ENCODE results near the gene ADAMTSL1. TPM values are rescaled to one million over a fixed set of nuclear protein-coding genes. Genes with fewer than 3 reads are reported as not detected.
"Not testable (repeated sequence)": the region's sequence is repeated elsewhere in the genome, so short reads cannot be mapped to it uniquely, and the experiment has no call there.

ADAMTSL1 gene
- total RNA-seq, 4 donors from 2014 or later = 2.8 to 26.4 (median 9.4) TPM

DNA sequence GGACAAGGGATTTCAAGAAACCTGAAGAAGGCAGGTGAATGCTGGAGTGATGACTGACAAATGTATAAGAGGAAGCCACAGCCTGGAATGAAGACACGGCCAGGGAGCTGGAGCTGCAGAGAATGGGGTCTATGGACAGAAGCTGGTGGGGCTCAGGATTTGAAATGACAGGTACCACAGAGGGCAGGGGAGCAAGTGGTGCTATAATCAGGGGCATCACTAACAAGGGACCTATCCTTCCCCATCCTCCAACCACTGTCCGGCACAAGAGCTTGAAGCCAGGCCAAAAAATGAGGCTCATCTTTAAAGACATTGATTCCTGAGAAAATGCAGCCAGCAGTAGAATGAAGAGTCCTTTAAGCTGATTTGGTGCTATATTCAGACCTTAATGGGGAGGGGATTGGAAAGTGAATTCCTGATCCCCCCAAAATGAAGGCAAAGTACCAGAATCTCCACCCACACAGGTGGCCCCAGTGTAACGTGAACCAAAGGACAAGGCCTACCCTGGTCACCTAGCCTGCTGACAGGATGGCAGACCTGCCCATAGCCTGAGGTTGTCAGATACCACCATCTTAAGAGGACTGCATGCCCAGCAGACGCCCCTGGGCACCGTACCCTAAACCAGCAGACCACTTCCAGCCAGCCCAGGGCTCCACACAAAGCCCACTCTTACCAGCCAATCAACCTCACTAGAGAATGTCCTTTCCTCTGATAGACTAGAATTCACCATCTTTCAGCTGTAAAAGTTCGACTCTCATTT is 449.9 kb downstream of the ADAMTSL1 start:
- Histone ChIP-seq H3K27ac (no peak overlapping the region), H3K4me3 (no peak overlapping the region), H3K27me3 (no peaks in the 10 kb centered on the region), H3K4me1 (no peaks in the 10 kb centered on the region), H3K36me3 (no peaks in the 10 kb centered on the region), H3K9me3 (no peaks in the 10 kb centered on the region)
- DNase-seq = no peak
- TF ChIP-seq, protein P1, sequence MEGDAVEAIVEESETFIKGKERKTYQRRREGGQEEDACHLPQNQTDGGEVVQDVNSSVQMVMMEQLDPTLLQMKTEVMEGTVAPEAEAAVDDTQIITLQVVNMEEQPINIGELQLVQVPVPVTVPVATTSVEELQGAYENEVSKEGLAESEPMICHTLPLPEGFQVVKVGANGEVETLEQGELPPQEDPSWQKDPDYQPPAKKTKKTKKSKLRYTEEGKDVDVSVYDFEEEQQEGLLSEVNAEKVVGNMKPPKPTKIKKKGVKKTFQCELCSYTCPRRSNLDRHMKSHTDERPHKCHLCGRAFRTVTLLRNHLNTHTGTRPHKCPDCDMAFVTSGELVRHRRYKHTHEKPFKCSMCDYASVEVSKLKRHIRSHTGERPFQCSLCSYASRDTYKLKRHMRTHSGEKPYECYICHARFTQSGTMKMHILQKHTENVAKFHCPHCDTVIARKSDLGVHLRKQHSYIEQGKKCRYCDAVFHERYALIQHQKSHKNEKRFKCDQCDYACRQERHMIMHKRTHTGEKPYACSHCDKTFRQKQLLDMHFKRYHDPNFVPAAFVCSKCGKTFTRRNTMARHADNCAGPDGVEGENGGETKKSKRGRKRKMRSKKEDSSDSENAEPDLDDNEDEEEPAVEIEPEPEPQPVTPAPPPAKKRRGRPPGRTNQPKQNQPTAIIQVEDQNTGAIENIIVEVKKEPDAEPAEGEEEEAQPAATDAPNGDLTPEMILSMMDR (IDR thresholded peaks at IDR 0.05) = no peak
- no peak for TF ChIP-seq POLR2A (IDR thresholded peaks at IDR 0.05)

DNA sequence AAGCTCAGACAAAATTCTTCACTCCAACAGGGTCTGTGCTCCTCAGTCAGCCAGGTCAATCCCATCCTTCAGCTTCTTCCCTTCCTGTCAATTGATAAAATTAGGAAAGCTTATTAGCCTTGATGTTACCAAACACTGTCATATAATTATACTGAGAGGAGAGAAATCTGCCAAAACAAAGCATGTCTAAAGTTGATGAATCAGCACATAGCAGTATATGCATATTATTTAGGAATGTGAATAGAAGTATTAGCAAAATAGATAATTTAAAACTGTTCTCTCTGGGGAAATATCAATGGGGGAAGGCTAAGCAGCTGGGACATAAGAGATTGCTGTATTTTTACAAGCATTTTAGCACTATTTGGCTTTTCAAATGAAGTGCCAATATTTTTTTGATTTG is 451.9 kb downstream of the ADAMTSL1 start:
- H3K4me3 ChIP-seq = no peak overlapping the region
- no peak overlapping the region for H3K27ac ChIP-seq
- no peaks in the 10 kb centered on the region for H3K36me3 ChIP-seq
- DNase-seq = no peak
- no peaks in the 10 kb centered on the region for H3K9me3 ChIP-seq
- no peak for TF ChIP-seq POLR2A (IDR thresholded peaks at IDR 0.05)
- TF ChIP-seq, protein P1 (IDR thresholded peaks at IDR 0.05) = no peak
- no peaks in the 10 kb centered on the region for H3K27me3 ChIP-seq
- no peaks in the 10 kb centered on the region for H3K4me1 ChIP-seq

DNA sequence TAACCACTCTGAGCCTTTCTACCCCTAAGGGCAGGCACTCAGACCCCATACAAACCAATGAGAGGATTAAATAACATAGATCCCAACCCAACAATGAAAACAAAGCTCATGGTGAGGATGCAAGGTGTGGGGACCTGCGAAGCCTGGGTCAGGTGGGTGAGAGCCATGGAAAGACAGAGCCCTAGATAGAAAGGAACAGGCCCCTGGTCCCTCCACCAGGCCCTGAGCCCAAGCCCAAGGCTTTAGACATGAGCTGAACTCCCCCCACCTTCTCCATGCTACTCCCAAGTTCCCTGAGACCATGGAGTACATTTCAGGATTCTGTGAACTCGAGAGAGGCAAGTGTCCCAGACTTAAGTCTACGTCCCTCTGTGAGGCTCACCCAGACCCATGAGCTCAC is 452.6 kb downstream of the ADAMTSL1 start:
- Histone ChIP-seq H3K27me3 (no peaks in the 10 kb centered on the region), H3K4me3 (no peak overlapping the region), H3K4me1 (no peaks in the 10 kb centered on the region), H3K9me3 (no peaks in the 10 kb centered on the region), H3K27ac (no peak overlapping the region), H3K36me3 (no peaks in the 10 kb centered on the region)
- no peak for DNase-seq
- no peak for TF ChIP-seq POLR2A (IDR thresholded peaks at IDR 0.05)
- TF ChIP-seq, protein P1 (IDR thresholded peaks at IDR 0.05) = no peak

DNA sequence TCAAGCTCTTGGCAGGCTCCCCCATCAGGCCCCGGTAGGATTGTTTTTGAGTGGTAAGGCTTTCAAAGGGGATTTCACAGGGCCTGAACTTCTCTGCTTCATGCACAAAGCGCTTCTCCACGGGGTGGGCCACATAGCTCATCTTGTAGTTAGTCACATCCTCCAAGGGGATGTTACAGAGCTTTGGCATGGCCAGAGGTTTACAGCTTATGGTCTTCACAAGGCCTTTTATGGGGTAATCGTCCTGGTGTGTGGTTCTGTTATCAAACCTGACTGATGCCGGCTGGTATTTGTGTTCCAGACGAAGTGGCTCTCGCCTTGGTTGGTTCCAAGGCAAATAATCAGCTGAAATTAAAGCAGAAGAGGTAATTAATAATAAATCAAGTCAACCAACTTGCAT is 454.8 kb downstream of the ADAMTSL1 start:
- Histone ChIP-seq H3K9me3 (no peaks in the 10 kb centered on the region), H3K4me3 (no peak overlapping the region), H3K4me1 (no peaks in the 10 kb centered on the region), H3K36me3 (no peaks in the 10 kb centered on the region), H3K27me3 (no peaks in the 10 kb centered on the region), H3K27ac (no peak overlapping the region)
- no peak for TF ChIP-seq POLR2A (IDR thresholded peaks at IDR 0.05)
- TF ChIP-seq, protein P1 (IDR thresholded peaks at IDR 0.05) = no peak
- no peak for DNase-seq

DNA sequence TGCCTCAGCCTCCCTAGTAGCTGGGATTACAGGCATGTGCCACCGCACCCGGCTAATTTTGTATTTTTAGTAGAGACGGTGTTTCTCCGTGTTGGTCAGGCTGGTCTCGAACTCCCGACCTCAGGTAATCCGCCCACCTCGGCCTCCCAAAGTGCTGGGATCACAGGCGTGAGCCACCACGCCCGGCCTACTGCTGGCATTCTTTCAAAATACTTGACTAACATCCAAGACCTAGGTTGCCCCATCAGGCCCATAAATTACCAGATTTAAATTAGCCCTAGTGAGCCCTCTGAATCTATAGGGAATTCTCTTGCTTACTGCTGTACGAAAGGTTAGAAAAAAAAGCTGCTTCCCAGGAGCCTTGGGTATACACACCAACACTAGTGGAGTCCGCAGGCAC is 456.7 kb downstream of the ADAMTSL1 start:
- H3K9me3 ChIP-seq, H3K27ac ChIP-seq, H3K4me3 ChIP-seq, H3K4me1 ChIP-seq, DNase-seq, H3K36me3 ChIP-seq, H3K27me3 ChIP-seq: not testable (repeated sequence)

DNA sequence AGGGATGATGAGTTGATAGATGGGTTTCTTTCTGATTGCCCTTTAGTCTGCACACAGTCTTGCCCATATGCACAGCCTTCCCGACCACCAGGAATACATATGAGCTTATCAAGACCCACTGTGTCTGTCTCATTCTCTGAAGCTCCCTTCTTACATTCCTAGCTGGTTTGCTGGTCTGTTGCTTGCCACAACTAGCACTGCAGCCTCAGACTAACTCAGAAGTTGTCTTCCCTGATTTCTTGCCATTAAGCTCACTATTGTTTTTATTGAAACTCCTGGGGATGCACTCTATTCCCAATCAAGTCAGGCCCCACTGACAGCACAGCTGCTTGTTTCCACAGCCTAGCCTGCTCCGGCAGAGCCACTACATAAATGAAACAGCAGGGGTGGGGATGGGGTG is 461.6 kb downstream of the ADAMTSL1 start:
- Histone ChIP-seq H3K27ac (no peak overlapping the region), H3K36me3 (no peaks in the 10 kb centered on the region), H3K4me1 (no peaks in the 10 kb centered on the region), H3K4me3 (no peak overlapping the region), H3K27me3 (no peaks in the 10 kb centered on the region), H3K9me3 (no peaks in the 10 kb centered on the region)
- DNase-seq = no peak
- no peak for TF ChIP-seq POLR2A (IDR thresholded peaks at IDR 0.05)
- TF ChIP-seq, protein P1 (IDR thresholded peaks at IDR 0.05) = no peak
